MCF 10A (cell line): ENCODE data around the gene DBX1. TPM values are rescaled to one million over a fixed set of nuclear protein-coding genes. Genes with fewer than 3 reads are reported as not detected.

Experiments used
- BruUV-seq: library from RNA; stranded (reverse); fragments of 400-500 nt; replicated peaks from 2 replicates; lab custom pipeline; 2021; lab: Mats Ljungman, UMichigan
- CTCF ChIA-PET: fragments of 300-600 bp; sonication (Branson Sonifier 250); formaldehyde crosslinking; extraction: SDS; loops from one replicate; lab custom pipeline; 2021; ENCODE audit warnings: antibody characterized with exemption, inconsistent platforms; lab: Yijun Ruan, JAX
- POLR2A ChIA-PET: fragments of 300-600, 350-650 bp; sonication (Branson Sonifier 250); formaldehyde crosslinking; extraction: SDS; loops from one replicate; lab custom pipeline; 2020; ENCODE audit warnings: antibody characterized with exemption, inconsistent platforms; lab: Yijun Ruan, JAX
- DNase-seq: peaks from one replicate; pipeline ENCODE4 v3.0.0-alpha.2; 2018; ENCODE audit not compliant: unreplicated experiment
- H3K27ac Mint-ChIP-seq: one replicate; pipeline ENCODE4 v1.8.0; 2022; ENCODE audit warnings: mild to moderate bottlenecking, low read depth, mixed read lengths; ENCODE audit not compliant: unreplicated experiment
- H3K27me3 Mint-ChIP-seq: one replicate; pipeline ENCODE4 v1.8.0; 2022; ENCODE audit warnings: mixed read lengths; ENCODE audit not compliant: insufficient read depth, unreplicated experiment
- H3K36me3 Mint-ChIP-seq: one replicate; pipeline ENCODE4 v1.8.0; 2022; ENCODE audit warnings: mild to moderate bottlenecking, moderate library complexity, mixed read lengths; ENCODE audit not compliant: insufficient read depth, unreplicated experiment
- H3K4me1 Mint-ChIP-seq: one replicate; pipeline ENCODE4 v1.8.0; 2022; ENCODE audit warnings: mixed read lengths; ENCODE audit not compliant: insufficient read depth, unreplicated experiment
- H3K4me3 Mint-ChIP-seq: one replicate; pipeline ENCODE4 v1.8.0; 2022; ENCODE audit warnings: mild to moderate bottlenecking, moderate library complexity, mixed read lengths; ENCODE audit not compliant: unreplicated experiment
- H3K9me3 Mint-ChIP-seq: one replicate; pipeline ENCODE4 v1.8.0; 2022; ENCODE audit warnings: mixed read lengths; ENCODE audit not compliant: unreplicated experiment
- intact Hi-C: fragments of 100-400 bp; cut with micrococcal nuclease; formaldehyde crosslinking; loops from 2 replicates; pipeline ENCODE4 v1.14.1; 2022
- total RNA-seq: library from RNA; stranded (reverse); gene quantifications from 2 replicates; pipeline ENCODE4 v1.2.3, GENCODE V29; 2022
- TF ChIP-seq, protein P1 (sequence below): fragments of 200-600 bp; IDR thresholded peaks from one replicate; pipeline ENCODE4 v1.8.0; 2022; ENCODE audit warnings: antibody characterized with exemption, mild to moderate bottlenecking; ENCODE audit not compliant: unreplicated experiment

The DBX1 gene
- total RNA-seq, 1 experiment from 2014 or later, result not detected

DNA sequence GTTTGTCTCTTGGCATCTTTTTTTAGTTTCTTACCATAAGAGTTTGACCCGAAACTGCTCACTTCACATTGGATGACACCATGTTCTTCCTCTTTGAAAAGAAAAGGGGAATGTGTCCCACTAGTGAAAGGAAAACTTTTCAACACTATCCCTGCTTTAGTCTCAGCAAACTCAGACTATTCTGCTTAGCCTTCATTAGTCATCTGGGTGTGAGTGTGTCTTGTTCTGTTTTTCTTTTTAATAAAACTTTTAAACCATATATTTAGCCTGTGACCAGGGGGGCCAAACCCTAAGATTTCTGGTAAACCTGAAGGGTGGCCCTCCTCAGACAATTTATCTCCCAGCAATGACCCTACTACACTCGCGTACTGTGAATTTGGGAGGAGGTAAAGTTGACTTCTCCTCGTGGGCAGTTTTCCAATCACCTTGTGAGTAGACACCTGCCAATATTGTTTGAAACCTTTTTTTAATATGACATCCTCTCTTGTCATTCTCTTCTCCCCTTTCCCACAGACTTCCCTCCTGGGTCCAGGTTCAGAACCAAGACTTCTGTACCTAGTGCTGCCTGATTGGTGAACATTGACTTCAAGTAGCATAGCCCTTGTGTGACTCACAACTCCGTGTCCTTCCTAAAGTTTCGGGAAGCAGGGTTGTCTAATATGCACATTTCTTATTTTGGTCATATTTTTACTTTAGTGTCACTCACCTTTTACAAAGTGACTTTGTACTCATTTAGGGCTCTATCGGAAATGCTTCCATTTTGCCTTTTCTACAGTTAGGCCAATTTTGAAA lies 39.9 kb downstream of the DBX1 start:
- CTCF ChIA-PET, result interaction anchor here (0.6 to 0.7 kb wide), 2 partner anchors 43 to 1050 kb away, joined by 3 to 4 read pairs; no protein-coding TSS in a partner anchor
- no peaks in the 10 kb centered on the region for H3K9me3 Mint-ChIP-seq
- peak overlapping the region; percentile 88 for H3K27ac Mint-ChIP-seq
- H3K4me3 Mint-ChIP-seq, result no peak overlapping the region
- TF ChIP-seq, protein P1, sequence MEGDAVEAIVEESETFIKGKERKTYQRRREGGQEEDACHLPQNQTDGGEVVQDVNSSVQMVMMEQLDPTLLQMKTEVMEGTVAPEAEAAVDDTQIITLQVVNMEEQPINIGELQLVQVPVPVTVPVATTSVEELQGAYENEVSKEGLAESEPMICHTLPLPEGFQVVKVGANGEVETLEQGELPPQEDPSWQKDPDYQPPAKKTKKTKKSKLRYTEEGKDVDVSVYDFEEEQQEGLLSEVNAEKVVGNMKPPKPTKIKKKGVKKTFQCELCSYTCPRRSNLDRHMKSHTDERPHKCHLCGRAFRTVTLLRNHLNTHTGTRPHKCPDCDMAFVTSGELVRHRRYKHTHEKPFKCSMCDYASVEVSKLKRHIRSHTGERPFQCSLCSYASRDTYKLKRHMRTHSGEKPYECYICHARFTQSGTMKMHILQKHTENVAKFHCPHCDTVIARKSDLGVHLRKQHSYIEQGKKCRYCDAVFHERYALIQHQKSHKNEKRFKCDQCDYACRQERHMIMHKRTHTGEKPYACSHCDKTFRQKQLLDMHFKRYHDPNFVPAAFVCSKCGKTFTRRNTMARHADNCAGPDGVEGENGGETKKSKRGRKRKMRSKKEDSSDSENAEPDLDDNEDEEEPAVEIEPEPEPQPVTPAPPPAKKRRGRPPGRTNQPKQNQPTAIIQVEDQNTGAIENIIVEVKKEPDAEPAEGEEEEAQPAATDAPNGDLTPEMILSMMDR, result no peak
- H3K36me3 Mint-ChIP-seq, result peaks cover 70% of the 10 kb centered on the region
- POLR2A ChIA-PET, result no interaction called here
- no peak for DNase-seq
- H3K27me3 Mint-ChIP-seq, result no peaks in the 10 kb centered on the region
- no TSS peak for BruUV-seq
- peaks cover 7% of the 10 kb centered on the region for H3K4me1 Mint-ChIP-seq
- intact Hi-C loops, result no loop called here

GRCh38 chr11:20119315-20119714 lies 41.0 kb downstream of the DBX1 start:
- Mint-ChIP-seq H3K36me3 (peaks cover 73% of the 10 kb centered on the region), H3K9me3 (no peaks in the 10 kb centered on the region), H3K27ac (peak overlapping the region; percentile 88), H3K4me1 (peaks cover 12% of the 10 kb centered on the region), H3K4me3 (no peak overlapping the region), H3K27me3 (no peaks in the 10 kb centered on the region)
- BruUV-seq, result no TSS peak
- CTCF ChIA-PET, result interaction anchor here (0.5 to 10.4 kb wide), 5 partner anchors 8 to 1049 kb away, joined by 3 to 115 read pairs (median 4); no protein-coding TSS in a partner anchor
- intact Hi-C loops, result no loop called here
- TF ChIP-seq, protein P1, result no peak
- POLR2A ChIA-PET, result no interaction called here
- no peak for DNase-seq

- intact Hi-C loops, result no loop called here
- Mint-ChIP-seq H3K9me3 (no peaks in the 10 kb centered on the region), H3K27ac (no peak overlapping the region), H3K27me3 (no peaks in the 10 kb centered on the region), H3K4me1 (peaks cover 15% of the 10 kb centered on the region), H3K4me3 (no peak overlapping the region), H3K36me3 (peaks cover 84% of the 10 kb centered on the region)
- TF ChIP-seq, protein P1, result no peak
- BruUV-seq, result no TSS peak
- no peak for DNase-seq
- CTCF ChIA-PET, result interaction anchor here (0.6 to 10.4 kb wide), 9 partner anchors 9 to 564 kb away, joined by 3 to 115 read pairs (median 4); no protein-coding TSS in a partner anchor
- POLR2A ChIA-PET, result interaction anchor here (0.6 to 1.2 kb wide), 2 partner anchors 10 to 62 kb away, joined by 3 to 4 read pairs; no protein-coding TSS in a partner anchor
Measured at GRCh38 chr11:20118209-20118608, 42.1 kb downstream of the DBX1 start.

- intact Hi-C loops, result no loop called here
- no TSS peak for BruUV-seq
- H3K27me3 Mint-ChIP-seq, result no peaks in the 10 kb centered on the region
- TF ChIP-seq, protein P1, result no peak
- H3K27ac Mint-ChIP-seq, result no peak overlapping the region
- peaks cover 24% of the 10 kb centered on the region for H3K4me1 Mint-ChIP-seq
- no peak overlapping the region for H3K4me3 Mint-ChIP-seq
- no peak for DNase-seq
- POLR2A ChIA-PET, result interaction anchor here (1.2 kb wide), 1 partner anchor 11 kb away, joined by 4 read pairs; no protein-coding TSS in a partner anchor
- peaks cover 93% of the 10 kb centered on the region for H3K36me3 Mint-ChIP-seq
- H3K9me3 Mint-ChIP-seq, result no peaks in the 10 kb centered on the region
- CTCF ChIA-PET, result interaction anchor here (0.5 to 10.4 kb wide), 10 partner anchors 10 to 238 kb away, joined by 3 to 115 read pairs (median 4); no protein-coding TSS in a partner anchor
Measured at GRCh38 chr11:20117291-20117690, 43.0 kb downstream of the DBX1 start.
